Stimulated activated naive CD8-positive, alpha-beta T cell treated with anti-CD3 and anti-CD28 coated beads, Interleukin-15, Interleukin-2, amounts not matched to agents 100 ng/mL and 50 ng/mL, for 24 hours (primary cell): ENCODE data around the gene CIPC.

Experiments
- H3K27ac Mint-ChIP-seq: one replicate; pipeline ENCODE4 v1.8.0; 2021; ENCODE audit warnings: mild to moderate bottlenecking, mixed read lengths
- H3K27me3 Mint-ChIP-seq: one replicate; pipeline ENCODE4 v1.8.0; 2021; ENCODE audit warnings: mixed read lengths
- H3K36me3 Mint-ChIP-seq: one replicate; pipeline ENCODE4 v1.8.0; 2021; ENCODE audit warnings: low read depth, mixed read lengths
- H3K4me1 Mint-ChIP-seq: one replicate; pipeline ENCODE4 v1.8.0; 2021; ENCODE audit warnings: low read depth, mixed read lengths
- H3K4me3 Mint-ChIP-seq: one replicate; pipeline ENCODE4 v1.8.0; 2021; ENCODE audit warnings: mild to moderate bottlenecking, mixed read lengths
- H3K9me3 Mint-ChIP-seq: one replicate; pipeline ENCODE4 v1.8.0; 2021; ENCODE audit warnings: mixed read lengths

Gene CIPC

GRCh38 chr14:77086951-77087350 is 11.1 kb upstream of the CIPC start:
- H3K27me3 Mint-ChIP-seq = no peaks in the 10 kb centered on the region

GRCh38 chr14:77087631-77088030 is 10.4 kb upstream of the CIPC start:
- Mint-ChIP-seq H3K27me3 (no peaks in the 10 kb centered on the region), H3K27ac (no peak overlapping the region), H3K9me3 (peaks cover 7% of the 10 kb centered on the region), H3K4me3 (no peak overlapping the region), H3K4me1 (no peaks in the 10 kb centered on the region), H3K36me3 (no peaks in the 10 kb centered on the region)

More at GRCh38 chr14:77086951-77087350, 11.1 kb upstream of the CIPC start:
- no peaks in the 10 kb centered on the region for H3K4me1 Mint-ChIP-seq
- H3K27ac Mint-ChIP-seq = no peak overlapping the region
- H3K36me3 Mint-ChIP-seq = no peaks in the 10 kb centered on the region
- peaks cover 7% of the 10 kb centered on the region for H3K9me3 Mint-ChIP-seq
- no peak overlapping the region for H3K4me3 Mint-ChIP-seq

DNA sequence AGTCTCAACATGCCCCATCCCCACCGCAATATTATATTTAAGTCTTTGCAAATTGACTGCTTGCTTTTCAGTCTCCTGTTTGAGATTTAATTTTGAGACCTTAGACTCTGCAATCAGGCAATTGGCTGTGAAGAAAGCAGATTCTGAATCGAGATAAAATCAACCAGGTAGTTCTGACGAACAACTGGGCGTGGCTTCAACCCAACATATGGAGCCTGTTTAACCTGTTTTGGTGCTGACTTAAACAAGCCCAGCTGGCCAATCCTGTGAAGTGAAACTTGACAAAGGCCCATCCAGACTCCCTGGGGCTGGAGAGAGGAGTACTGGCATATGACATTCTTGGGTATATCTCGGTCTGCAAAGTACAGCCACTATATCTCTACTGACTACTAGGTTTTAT is 9.8 kb upstream of the CIPC start:
- Mint-ChIP-seq H3K27ac (no peak overlapping the region), H3K9me3 (peaks cover 7% of the 10 kb centered on the region), H3K36me3 (no peaks in the 10 kb centered on the region), H3K27me3 (no peaks in the 10 kb centered on the region), H3K4me1 (no peaks in the 10 kb centered on the region), H3K4me3 (no peak overlapping the region)

- Mint-ChIP-seq H3K36me3 (no peaks in the 10 kb centered on the region), H3K4me3 (no peak overlapping the region), H3K9me3 (peaks cover 7% of the 10 kb centered on the region), H3K27me3 (no peaks in the 10 kb centered on the region), H3K27ac (no peak overlapping the region), H3K4me1 (no peaks in the 10 kb centered on the region)
Measured at GRCh38 chr14:77088645-77089044, 9.4 kb upstream of the CIPC start.

GRCh38 chr14:77091518-77091917 is 6.5 kb upstream of the CIPC start:
- no peak overlapping the region for H3K27ac Mint-ChIP-seq

GRCh38 chr14:77092676-77093075 is 5.4 kb upstream of the CIPC start:
- Mint-ChIP-seq H3K4me1 (peaks cover 18% of the 10 kb centered on the region), H3K4me3 (no peak overlapping the region), H3K9me3 (peaks cover 7% of the 10 kb centered on the region), H3K36me3 (peaks cover 3% of the 10 kb centered on the region), H3K27me3 (no peaks in the 10 kb centered on the region), H3K27ac (no peak overlapping the region)

More at GRCh38 chr14:77091518-77091917, 6.5 kb upstream of the CIPC start:
- Mint-ChIP-seq H3K4me1 (peaks cover 9% of the 10 kb centered on the region), H3K9me3 (peaks cover 7% of the 10 kb centered on the region), H3K36me3 (no peaks in the 10 kb centered on the region), H3K27me3 (no peaks in the 10 kb centered on the region), H3K4me3 (no peak overlapping the region)

DNA sequence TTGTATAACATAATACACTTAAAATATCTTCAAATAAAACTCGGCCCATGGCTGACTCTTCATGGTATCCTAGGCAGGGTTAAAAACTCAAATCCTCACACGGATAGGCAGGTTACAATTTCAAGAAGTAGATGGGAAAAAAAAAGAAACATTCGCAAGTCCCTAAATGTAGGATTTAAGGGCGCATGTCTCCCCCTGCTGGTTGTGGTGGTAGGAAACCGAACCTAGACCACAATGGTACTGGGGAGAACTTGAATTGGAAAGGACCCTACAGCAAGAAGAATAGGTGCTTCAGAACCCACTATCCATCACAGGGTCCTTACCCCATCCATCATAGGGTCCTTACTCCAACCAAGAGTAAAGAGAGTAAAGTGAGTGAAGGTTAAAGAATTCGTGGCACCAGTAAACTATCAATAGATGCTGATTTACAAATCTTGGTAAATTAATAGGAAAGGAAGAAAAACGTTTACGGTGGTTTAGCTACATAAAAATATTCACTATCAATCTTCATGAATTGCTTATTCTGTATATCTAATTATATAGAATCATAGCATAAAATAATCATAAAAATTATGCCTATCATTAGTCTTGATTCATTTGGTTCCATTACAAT is 3.3 kb upstream of the CIPC start:
- H3K36me3 Mint-ChIP-seq = peaks cover 3% of the 10 kb centered on the region
- no peaks in the 10 kb centered on the region for H3K27me3 Mint-ChIP-seq
- no peak overlapping the region for H3K4me3 Mint-ChIP-seq
- no peak overlapping the region for H3K27ac Mint-ChIP-seq
- H3K4me1 Mint-ChIP-seq = peaks cover 30% of the 10 kb centered on the region
- H3K9me3 Mint-ChIP-seq = peaks cover 7% of the 10 kb centered on the region

DNA sequence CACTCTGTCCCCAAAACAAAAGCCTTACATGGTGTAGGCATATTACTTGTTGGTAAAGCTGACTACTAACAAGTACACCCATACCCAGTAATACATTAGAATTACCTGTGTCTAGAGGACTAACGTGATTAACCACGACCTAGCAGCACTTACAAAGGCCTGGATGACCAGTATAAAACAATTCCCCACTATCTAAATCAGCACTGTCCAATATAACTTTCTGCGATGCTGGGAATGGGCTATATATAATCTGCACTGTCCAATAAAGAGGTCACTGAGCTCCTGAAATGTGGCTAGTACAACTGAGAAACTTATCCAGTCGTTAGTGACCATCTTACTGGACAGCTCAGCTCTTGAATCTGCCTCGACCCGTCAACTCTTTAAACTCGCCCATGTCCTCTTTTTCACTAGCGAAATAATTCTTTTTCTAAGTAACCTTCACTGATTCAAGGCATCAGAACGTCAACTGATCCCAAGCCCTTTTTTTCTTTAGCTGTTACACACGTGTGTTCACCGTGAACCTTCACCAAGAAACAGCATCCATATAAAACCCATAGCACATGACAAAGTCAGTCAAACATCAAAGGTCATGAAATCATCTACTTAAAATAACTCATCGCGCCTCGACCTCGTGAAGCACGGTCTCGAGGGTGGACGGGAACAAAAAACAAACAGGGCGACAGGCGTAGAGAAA is 905 bp upstream of the CIPC start:
- H3K4me1 Mint-ChIP-seq = peaks cover 44% of the 10 kb centered on the region
- peaks cover 3% of the 10 kb centered on the region for H3K36me3 Mint-ChIP-seq
- peak overlapping the region; percentile 98 for H3K4me3 Mint-ChIP-seq
- no peaks in the 10 kb centered on the region for H3K9me3 Mint-ChIP-seq
- no peaks in the 10 kb centered on the region for H3K27me3 Mint-ChIP-seq
- H3K27ac Mint-ChIP-seq = peak overlapping the region; percentile 99

GRCh38 chr14:77098529-77099353 is 683 bp downstream of the CIPC start:
- peaks cover 44% of the 10 kb centered on the region for H3K4me1 Mint-ChIP-seq
- H3K27ac Mint-ChIP-seq = peak overlapping the region; percentile 98
- H3K36me3 Mint-ChIP-seq = peaks cover 3% of the 10 kb centered on the region
- H3K27me3 Mint-ChIP-seq = no peaks in the 10 kb centered on the region
- H3K4me3 Mint-ChIP-seq = peak overlapping the region; percentile 98
- H3K9me3 Mint-ChIP-seq = no peaks in the 10 kb centered on the region

DNA sequence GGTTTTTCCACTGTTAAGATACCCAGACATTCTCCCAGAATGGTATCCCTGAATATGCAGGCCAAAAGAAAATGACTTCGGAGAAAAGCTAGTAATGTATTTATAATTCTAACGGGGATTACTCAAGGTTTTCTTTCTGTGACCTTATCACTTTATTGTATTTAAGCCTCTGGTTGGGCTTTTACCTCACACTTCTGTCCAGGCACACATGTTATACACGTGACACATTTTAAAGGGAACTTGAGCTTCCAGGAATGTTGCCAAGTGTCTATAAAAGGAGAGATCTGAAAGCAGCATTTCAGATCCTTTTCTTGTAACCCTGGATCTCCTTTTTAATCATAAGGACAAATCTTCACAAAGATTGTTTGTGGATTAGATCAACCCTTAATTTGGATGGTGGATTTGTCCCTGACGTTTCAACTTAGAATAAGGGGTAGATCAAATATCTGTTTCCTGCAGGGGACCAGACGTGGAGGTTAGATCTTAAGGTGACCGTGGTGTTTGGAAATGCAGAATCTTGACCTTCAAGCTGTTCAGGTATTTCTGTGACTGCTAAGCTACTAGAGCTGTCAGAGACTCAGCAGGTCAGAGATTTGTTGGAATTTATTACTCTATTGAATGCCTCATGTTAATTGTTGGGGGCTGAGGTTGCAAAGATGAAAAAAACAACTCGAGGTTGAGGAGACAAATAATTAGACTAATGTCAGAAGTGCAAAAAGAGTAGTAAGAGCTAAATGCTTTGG is 1.5 kb downstream of the CIPC start:
- H3K4me1 Mint-ChIP-seq = peaks cover 44% of the 10 kb centered on the region
- no peaks in the 10 kb centered on the region for H3K9me3 Mint-ChIP-seq
- H3K27ac Mint-ChIP-seq = no peak overlapping the region
- H3K27me3 Mint-ChIP-seq = no peaks in the 10 kb centered on the region
- H3K4me3 Mint-ChIP-seq = peak overlapping the region; percentile 98
- H3K36me3 Mint-ChIP-seq = peaks cover 3% of the 10 kb centered on the region

DNA sequence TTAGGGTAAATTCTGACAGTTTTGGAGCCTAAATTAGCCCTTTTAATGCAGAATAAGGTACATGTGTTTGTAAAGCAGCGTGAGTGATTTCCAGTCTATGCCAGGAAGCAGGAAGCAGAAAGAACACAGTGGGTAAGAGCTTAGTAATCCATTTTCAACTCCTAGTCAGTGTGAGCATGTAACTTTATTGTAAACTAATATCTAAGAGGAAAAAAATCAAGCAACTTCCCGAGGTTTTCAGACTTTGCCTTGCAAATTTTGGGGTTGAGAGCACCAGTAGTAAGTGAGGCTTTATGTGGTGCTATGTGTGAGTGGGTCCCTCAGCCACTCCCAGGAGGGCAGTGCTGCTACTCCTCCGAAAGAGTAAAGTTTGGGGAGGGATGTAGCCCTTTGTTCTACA is 2.9 kb downstream of the CIPC start:
- Mint-ChIP-seq H3K27ac (no peak overlapping the region), H3K27me3 (no peaks in the 10 kb centered on the region), H3K9me3 (no peaks in the 10 kb centered on the region), H3K36me3 (peaks cover 3% of the 10 kb centered on the region), H3K4me1 (peaks cover 40% of the 10 kb centered on the region), H3K4me3 (no peak overlapping the region)

DNA sequence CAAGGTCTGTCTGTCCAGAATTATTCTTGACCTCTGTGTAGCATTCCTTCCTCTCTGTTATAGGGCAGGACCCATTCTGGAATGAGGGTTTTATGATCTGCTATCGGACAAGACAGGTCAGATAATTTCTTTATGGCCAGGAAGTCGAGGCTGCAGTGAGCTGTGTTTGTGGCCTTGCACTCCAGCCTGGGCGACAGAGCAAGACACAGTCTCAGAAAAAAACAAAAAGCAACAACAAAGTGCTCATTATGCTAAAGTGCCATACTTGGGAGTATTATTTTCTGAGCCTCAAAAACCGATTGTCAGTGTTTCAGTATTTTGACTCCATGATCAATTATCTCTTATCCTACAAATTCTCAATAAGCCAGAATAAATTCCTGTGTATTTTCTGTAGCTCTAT is 4.1 kb downstream of the CIPC start:
- Mint-ChIP-seq H3K36me3 (peaks cover 11% of the 10 kb centered on the region), H3K4me3 (no peak overlapping the region), H3K4me1 (peaks cover 28% of the 10 kb centered on the region), H3K27me3 (no peaks in the 10 kb centered on the region), H3K27ac (no peak overlapping the region), H3K9me3 (no peaks in the 10 kb centered on the region)

GRCh38 chr14:77103475-77103874 is 5.4 kb downstream of the CIPC start:
- peaks cover 25% of the 10 kb centered on the region for H3K4me1 Mint-ChIP-seq
- H3K27ac Mint-ChIP-seq = no peak overlapping the region
- H3K36me3 Mint-ChIP-seq = peaks cover 17% of the 10 kb centered on the region
- H3K4me3 Mint-ChIP-seq = no peak overlapping the region
- no peaks in the 10 kb centered on the region for H3K9me3 Mint-ChIP-seq
- H3K27me3 Mint-ChIP-seq = no peaks in the 10 kb centered on the region

- Mint-ChIP-seq H3K27ac (no peak overlapping the region), H3K36me3 (peaks cover 21% of the 10 kb centered on the region), H3K4me3 (no peak overlapping the region), H3K4me1 (peaks cover 22% of the 10 kb centered on the region), H3K27me3 (no peaks in the 10 kb centered on the region), H3K9me3 (no peaks in the 10 kb centered on the region)
Measured at GRCh38 chr14:77103951-77104350, 5.9 kb downstream of the CIPC start.

GRCh38 chr14:77104393-77104792 is 6.3 kb downstream of the CIPC start:
- Mint-ChIP-seq H3K4me3 (no peak overlapping the region), H3K9me3 (no peaks in the 10 kb centered on the region), H3K4me1 (peaks cover 17% of the 10 kb centered on the region), H3K27ac (no peak overlapping the region), H3K27me3 (no peaks in the 10 kb centered on the region), H3K36me3 (peaks cover 23% of the 10 kb centered on the region)
